Skeletal muscle satellite cell (primary cell): Measurements from ENCODE around the gene SLCO2A1.

Experiments used
- H3K27me3 ChIP-seq: 2 replicates; pipeline ENCODE4 v1.7.0; 2013; ENCODE audit warnings: low read length; ENCODE audit not compliant: control insufficient read depth, insufficient read depth
- H3K36me3 ChIP-seq: 2 replicates; pipeline ENCODE4 v1.7.0; 2013; ENCODE audit warnings: mild to moderate bottlenecking, control low read depth, low read length; ENCODE audit not compliant: insufficient read depth
- H3K4me1 ChIP-seq: 2 replicates; pipeline ENCODE4 v1.7.0; 2013; ENCODE audit warnings: low read length; ENCODE audit not compliant: control insufficient read depth, insufficient read depth
- H3K4me2 ChIP-seq: 2 replicates; pipeline ENCODE4 v1.7.0; 2013; ENCODE audit warnings: mild to moderate bottlenecking, low read length
- H3K4me3 ChIP-seq: 2 replicates; pipeline ENCODE4 v1.7.0; 2013; ENCODE audit warnings: low read length
- H3K9ac ChIP-seq: 2 replicates; pipeline ENCODE4 v1.7.0; 2013; ENCODE audit warnings: mild to moderate bottlenecking, low read depth, low read length, moderate library complexity
- H3K9me3 ChIP-seq: replicated peaks from 2 replicates; pipeline ENCODE4 v1.7.0; 2013; ENCODE audit warnings: mild to moderate bottlenecking, control low read depth, low read length

SLCO2A1 gene

DNA sequence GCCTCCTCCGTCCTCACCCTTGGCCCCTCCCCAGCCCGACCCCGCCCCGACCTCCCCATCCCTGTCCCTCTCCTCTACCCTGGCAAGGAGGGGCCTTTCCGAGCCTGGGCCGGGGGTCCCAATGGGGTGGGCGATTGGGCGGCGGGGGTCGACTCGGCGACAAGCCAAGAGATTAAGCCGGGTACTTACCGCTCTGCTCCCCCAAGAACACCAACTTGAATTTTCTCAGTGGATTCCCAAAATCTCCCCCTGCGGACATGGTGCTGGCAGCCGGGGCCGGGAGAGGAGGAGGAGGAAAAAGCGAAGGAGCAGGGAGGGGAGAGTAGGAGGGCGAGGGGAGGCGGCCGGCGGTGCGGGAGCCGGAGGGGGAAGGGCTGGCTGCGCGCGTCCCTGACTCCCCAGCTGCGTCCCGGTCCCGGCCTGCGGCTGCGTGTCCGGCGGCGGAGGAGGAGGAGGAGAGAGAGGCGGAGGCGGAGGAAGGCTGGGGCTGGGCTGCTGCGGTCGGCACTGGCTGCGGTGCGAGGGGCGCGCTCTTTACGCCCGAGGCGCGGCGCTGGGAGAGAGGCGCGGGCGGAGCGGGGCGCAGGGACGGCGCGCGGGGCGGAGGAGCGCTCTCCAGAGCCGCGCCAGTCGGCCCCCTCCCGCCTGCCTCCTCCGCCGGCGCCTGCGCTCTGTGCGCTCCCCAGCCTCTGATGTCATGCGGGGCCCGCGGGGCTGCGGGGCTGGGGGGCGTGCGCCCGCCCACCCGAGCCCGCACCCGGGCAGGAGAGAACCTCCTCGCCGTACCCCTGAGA is 134.3 kb downstream of the SLCO2A1 start, which contains the start of gene RAB6B:
TSS of gene RAB6B (minus strand) at position 675 of the 794 bp plus-strand sequence. CDS start at position 259, 416 bp downstream.
- Histone ChIP-seq H3K9ac (peak within 1 kb of the TSS; percentile 58), H3K36me3 (no peaks in the 10 kb centered on the region), H3K4me2 (peak within 1 kb of the TSS; percentile 99), H3K4me1 (no peaks in the 10 kb centered on the region), H3K27me3 (peaks cover 66% of the 10 kb centered on the region), H3K9me3 (no peaks in the 10 kb centered on the region), H3K4me3 (peak within 1 kb of the TSS; percentile 86)

DNA sequence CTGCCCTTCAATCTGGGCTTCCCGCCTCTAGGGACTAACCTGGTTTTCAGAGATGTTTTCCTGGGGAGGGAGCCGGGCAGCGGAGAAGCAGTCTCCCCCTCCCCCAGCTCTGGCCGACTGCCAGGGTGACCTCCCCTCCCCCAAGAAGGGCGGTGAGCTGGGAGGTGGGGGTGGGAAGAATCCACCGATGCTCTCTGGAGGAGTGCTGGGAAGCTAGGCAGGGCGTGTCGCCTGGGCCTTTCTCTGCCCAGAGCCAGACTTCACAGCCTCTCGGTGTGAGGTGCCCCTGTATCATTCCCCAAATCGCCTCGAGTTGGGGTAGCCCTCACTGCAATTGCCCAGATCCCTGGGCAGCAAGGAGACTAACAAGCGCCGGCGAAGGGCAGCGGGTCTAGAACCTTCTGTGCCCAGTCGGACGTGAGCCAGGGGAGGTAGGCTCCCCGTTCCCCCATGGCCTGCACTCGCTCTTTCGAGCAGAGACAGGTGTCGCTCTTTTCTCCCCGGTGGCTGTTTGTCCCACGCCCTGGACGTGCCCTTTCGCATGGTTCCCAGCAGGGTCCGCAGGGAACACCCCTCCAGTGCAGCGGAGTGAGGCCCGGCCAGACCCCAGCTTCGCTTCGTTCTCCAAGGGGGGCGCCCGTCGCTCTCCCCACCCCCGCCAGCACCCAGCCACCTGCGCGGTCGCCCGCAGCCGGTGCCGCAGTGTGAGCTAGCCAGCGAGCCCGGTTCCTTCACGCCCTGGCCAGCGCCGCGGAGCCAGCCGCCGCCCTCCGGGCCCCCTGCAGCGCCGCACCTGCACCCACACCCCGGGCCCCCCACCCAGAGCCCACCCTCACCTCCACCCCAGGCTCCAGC is 135.1 kb downstream of the SLCO2A1 start:
- Histone ChIP-seq H3K4me3 (peak overlapping the region; percentile 45), H3K4me1 (no peaks in the 10 kb centered on the region), H3K4me2 (peak overlapping the region; percentile 99), H3K9me3 (no peaks in the 10 kb centered on the region), H3K9ac (no peak overlapping the region), H3K36me3 (no peaks in the 10 kb centered on the region), H3K27me3 (peaks cover 57% of the 10 kb centered on the region)

DNA sequence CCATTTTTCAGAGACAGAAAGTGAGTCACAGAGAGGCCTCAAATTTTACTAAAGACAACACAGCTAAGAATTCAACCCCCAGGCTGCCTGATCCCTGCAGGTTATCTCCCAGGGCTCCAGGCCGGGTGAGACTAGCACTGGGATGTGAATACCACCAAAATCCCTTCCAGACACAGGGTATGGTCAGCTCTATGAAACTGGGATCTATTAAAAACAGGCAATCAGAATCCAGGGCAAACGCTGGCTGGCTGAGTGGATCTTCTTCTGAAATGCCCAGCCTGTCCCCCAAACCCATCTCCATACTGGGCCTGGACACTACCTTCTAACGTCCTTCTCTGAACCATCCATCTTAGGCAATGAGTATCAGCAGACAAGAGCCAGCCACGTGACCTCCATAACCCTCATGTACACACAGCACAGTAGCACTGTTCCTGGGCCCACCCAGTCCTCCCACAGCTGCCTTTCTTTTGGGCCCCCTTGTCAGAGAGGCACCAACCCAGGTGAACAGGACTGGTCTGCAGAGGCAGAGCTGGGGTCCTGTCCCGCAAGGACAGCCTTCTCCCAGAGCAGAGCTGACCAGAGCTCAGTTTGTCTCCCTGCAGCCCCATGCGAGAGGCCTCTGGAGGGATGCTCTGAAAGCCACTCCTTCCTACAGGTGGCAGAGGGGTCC is 135.9 kb downstream of the SLCO2A1 start:
- Histone ChIP-seq H3K9ac (no peak overlapping the region), H3K4me3 (no peak overlapping the region), H3K4me2 (no peak overlapping the region), H3K4me1 (no peaks in the 10 kb centered on the region), H3K9me3 (no peaks in the 10 kb centered on the region), H3K27me3 (peaks cover 54% of the 10 kb centered on the region), H3K36me3 (no peaks in the 10 kb centered on the region)

DNA sequence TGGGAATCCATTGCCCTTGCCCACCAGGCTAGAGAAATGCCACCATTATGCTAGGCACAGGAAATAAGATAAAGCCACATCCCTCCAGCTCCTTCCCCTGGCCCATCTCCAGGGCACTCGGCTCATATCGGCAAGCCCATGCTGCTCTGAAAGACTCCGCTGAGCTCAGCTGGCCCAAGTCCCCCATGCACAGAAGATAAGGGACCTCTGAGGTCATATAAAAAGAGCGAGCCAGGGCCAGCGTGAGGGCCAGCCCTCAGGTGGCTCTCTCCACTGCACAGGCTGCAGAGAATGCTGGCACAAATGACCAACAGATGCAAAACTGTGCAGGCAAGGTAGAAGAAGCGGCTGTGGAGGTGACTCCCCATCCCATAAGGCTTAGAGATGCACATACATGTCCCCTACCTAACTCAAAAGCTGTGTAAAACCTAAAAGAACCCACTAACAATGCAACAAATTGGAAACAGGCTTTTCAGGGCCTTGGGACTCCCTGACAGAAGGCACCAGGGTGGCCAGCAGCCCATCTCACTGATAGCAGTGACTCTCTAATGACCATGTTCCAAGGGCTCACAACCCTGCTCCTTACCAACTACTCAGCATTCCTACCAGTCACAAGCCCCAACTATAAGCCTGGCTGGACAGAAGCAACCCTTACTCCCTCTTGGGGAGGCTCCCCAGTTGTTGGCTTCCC is 137.0 kb downstream of the SLCO2A1 start:
- Histone ChIP-seq H3K27me3 (peaks cover 51% of the 10 kb centered on the region), H3K9ac (no peak overlapping the region), H3K9me3 (no peaks in the 10 kb centered on the region), H3K4me1 (no peaks in the 10 kb centered on the region), H3K36me3 (no peaks in the 10 kb centered on the region), H3K4me2 (no peak overlapping the region), H3K4me3 (no peak overlapping the region)

DNA sequence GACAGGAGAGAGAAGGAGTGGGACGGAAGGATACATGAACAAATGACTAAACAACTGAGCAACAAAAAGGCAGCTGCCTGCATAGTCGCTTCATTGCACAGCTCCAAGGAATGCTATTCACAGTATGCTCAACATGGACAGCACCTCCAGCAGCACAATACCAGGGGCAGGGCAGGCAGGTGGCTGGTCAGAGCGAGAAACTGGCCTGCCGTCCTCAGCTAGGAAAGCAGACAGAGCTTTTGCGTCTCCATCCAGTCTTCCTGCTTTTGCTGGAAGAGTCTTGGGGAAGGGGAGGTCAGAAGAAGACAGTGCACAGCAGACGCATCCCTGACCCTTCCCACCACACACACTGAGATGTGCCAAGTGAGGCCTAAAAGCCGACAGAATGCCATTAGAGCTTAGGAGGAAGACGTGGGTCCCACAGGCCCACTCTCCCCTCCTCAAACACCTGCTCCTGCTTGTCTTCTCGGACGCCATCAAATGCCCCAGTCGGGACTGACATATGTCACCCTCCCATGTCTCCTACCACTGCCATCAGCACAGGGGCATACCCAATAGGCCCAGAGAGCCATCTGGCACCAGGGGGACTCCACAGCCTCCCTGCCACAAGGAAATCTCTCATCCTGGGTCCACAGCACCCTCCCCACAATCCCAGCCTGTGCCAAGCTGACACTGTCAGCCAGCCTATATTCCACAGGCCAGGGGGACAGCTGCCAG is 137.9 kb downstream of the SLCO2A1 start:
- H3K36me3 ChIP-seq: no peaks in the 10 kb centered on the region
- no peak overlapping the region for H3K4me2 ChIP-seq
- H3K27me3 ChIP-seq: peaks cover 42% of the 10 kb centered on the region
- H3K4me3 ChIP-seq: no peak overlapping the region
- no peaks in the 10 kb centered on the region for H3K4me1 ChIP-seq
- H3K9ac ChIP-seq: no peak overlapping the region
- H3K9me3 ChIP-seq: no peaks in the 10 kb centered on the region

DNA sequence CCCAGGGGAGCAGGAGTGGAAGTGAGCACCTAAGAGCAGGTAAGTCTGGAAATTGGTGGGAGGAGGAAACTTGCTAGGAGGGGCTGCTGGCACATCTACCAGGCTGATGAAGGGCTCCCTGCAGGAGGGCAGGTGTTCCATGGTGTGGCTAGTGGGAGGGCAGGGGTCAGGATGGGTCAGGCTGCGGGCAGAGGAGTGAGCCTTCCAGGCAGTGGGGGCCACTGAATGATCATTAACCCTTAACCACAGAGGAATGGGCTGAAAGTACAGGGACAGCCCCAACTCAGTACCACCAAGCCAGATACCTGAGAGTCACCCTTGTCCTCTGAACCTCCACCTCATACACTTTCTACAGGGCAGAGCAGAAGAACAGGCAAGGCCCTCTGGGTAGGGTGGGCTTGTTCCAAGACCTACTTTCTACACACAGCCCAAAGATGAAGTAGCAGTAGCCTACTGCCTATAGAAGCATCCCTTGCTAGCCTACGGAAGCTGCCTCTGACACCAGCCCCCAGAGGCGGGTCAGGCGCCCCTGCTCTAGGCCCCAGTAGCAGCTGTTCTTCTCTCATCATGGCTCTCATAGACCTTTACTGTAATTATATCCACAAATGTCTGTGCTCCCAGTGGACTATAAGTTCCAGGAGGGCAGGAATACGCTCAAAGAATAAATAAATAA is 138.6 kb downstream of the SLCO2A1 start:
- H3K36me3 ChIP-seq: no peaks in the 10 kb centered on the region
- no peak overlapping the region for H3K9ac ChIP-seq
- H3K4me1 ChIP-seq: no peaks in the 10 kb centered on the region
- no peaks in the 10 kb centered on the region for H3K9me3 ChIP-seq
- H3K27me3 ChIP-seq: peaks cover 40% of the 10 kb centered on the region
- no peak overlapping the region for H3K4me2 ChIP-seq
- H3K4me3 ChIP-seq: no peak overlapping the region

DNA sequence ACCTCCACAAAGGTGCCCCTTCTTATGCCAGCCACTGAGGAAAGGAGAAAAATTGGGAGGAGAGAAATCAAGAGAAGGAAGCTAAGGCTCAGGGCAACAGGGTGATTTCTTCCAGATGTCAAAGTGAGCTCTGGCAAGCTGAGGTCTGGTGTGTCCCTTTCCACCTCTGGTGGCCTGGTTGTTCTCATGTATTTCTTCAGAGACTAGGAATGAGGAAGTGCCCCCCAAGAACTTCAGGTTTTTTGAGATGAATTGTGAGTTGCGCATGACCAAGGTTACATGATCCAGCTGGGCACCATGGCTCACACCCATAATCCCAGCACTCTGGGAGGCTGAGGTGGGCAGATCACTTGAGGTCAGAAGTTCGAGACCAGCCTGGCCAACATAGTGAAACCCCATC is 139.7 kb downstream of the SLCO2A1 start:
- Histone ChIP-seq H3K4me3 (no peak overlapping the region), H3K4me1 (no peaks in the 10 kb centered on the region), H3K9me3 (no peaks in the 10 kb centered on the region)

DNA sequence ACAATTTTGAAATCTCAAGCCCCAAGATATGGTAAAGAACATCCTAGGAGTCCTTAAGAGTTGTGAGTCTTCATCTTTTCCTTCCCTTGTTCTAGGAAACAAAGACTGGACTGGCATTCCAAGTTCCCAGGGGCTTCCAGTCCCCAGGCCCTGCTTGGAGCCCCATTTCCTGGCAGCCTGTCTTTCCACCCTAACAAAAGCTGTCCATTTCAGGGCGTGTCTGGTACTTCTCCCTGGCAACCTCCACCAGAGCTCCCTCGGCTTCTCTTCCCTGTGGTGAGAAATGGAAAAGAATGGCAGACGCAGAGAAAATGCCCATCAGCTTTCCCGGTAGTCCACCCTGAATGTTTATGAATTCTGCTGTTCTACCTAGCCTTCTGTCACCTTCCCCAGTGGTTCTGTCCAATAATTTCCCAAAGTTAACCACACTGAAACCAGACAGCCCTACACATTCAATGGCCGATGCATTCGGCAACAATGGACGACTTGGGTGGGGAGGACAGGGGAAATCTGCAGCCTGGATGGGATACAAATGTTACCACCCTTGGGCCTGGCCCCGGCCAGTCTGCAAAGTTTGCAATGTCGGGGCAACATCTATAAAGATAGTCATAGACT is 140.9 kb downstream of the SLCO2A1 start:
- no peak overlapping the region for H3K4me3 ChIP-seq
- H3K4me1 ChIP-seq: no peaks in the 10 kb centered on the region
- no peak overlapping the region for H3K4me2 ChIP-seq
- peaks cover 47% of the 10 kb centered on the region for H3K27me3 ChIP-seq
- no peaks in the 10 kb centered on the region for H3K9me3 ChIP-seq
- no peaks in the 10 kb centered on the region for H3K36me3 ChIP-seq
- H3K9ac ChIP-seq: no peak overlapping the region

More for the DNA sequence above, 139.7 kb downstream of the SLCO2A1 start:
- H3K9ac ChIP-seq: no peak overlapping the region
- no peaks in the 10 kb centered on the region for H3K36me3 ChIP-seq
- no peak overlapping the region for H3K4me2 ChIP-seq
- H3K27me3 ChIP-seq: peaks cover 47% of the 10 kb centered on the region

DNA sequence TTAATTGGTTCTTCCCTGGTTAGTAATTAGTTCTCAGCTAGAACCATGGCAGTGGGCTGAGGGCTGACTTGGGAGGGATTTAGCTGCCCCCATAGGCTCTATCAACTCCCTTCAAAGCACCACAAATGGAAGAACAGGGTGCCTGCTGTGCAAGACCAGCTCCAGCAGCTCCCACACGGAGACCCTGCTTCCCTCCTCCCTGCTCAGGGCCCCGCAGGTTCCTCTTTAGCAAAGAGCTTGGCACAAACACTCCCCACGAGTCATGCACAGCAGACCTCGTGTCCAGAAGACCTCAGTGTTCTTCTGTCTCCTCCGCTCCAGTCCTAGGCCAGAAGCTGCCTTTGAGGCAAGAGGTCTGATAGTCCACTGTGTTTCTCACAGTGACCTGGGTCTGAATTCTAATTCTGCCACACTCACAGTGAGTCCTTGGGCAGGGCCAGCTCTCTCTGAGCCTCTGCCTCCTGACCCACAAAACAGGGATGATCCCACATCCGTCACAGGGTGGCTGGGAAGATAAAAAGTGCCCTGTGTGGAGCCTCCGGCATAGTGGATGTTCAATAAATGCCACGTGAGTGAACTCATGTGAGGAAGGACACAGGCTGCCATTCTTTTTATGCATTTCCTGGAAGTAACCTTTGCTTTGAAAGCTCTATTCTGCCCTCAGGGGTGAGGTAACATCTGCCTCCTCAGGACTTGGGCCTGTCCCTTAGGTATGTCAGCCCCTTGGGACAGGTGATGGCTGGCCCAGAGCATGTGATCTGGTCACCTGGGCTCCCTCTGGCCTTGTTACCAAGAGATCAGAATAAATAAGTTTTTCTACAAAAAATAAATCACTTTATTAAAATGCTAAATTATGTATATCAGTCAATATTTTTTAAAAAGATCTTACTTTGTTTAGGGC is 141.7 kb downstream of the SLCO2A1 start:
- H3K36me3 ChIP-seq: no peaks in the 10 kb centered on the region
- H3K4me1 ChIP-seq: no peaks in the 10 kb centered on the region
- no peaks in the 10 kb centered on the region for H3K9me3 ChIP-seq
- H3K27me3 ChIP-seq: peaks cover 46% of the 10 kb centered on the region
- no peak overlapping the region for H3K4me3 ChIP-seq
- H3K9ac ChIP-seq: no peak overlapping the region
- H3K4me2 ChIP-seq: no peak overlapping the region
